Stimulated activated effector memory CD8-positive, alpha-beta T cell treated with anti-CD3 and anti-CD28 coated beads, Interleukin-12 subunit alpha, Interleukin-12 subunit beta, amount 100 ng/mL, for 72 hours (primary cell): Measurements from ENCODE around the gene NCEH1.
"Not testable (repeated sequence)": the region's sequence is repeated elsewhere in the genome, so short reads cannot be mapped to it uniquely, and the experiment has no call there.

Experiments used
- ATAC-seq: fragments of 150-1000 bp; cut with Tn5 transposase; 2 replicates; pipeline ENCODE4 v1.10.0; 2021
- DNase-seq, 2 donors: peaks; one replicate each; pipeline ENCODE4 v3.0.0; 2021 to 2022; ENCODE audit warnings: low spot score in 2 of 2
- H3K27ac Mint-ChIP-seq: one replicate; pipeline ENCODE4 v1.8.0; 2022; ENCODE audit warnings: mild to moderate bottlenecking, mixed read lengths
- H3K36me3 Mint-ChIP-seq: one replicate; pipeline ENCODE4 v1.8.0; 2022; ENCODE audit warnings: mild to moderate bottlenecking, mixed read lengths
- H3K4me1 Mint-ChIP-seq: one replicate; pipeline ENCODE4 v1.8.0; 2022; ENCODE audit warnings: mixed read lengths
- H3K4me3 Mint-ChIP-seq: one replicate; pipeline ENCODE4 v1.8.0; 2022; ENCODE audit warnings: mild to moderate bottlenecking, mixed read lengths
- H3K9me3 Mint-ChIP-seq: one replicate; pipeline ENCODE4 v1.8.0; 2022; ENCODE audit warnings: mixed read lengths

The NCEH1 gene

GRCh38 chr3:172710664-172711453, at the start of gene NCEH1:
Gene NCEH1, minus strand, starts transcription at chr3:172711067. Its CDS starts 83 bp downstream, at chr3:172710984.
- peaks cover 25% of the 10 kb centered on the region for H3K4me1 Mint-ChIP-seq
- no peaks in the 10 kb centered on the region for H3K9me3 Mint-ChIP-seq
- peak; percentile 99 for ATAC-seq
- H3K4me3 Mint-ChIP-seq = peak within 1 kb of the TSS; percentile 97
- peak; percentile 52 to 88 for DNase-seq
- peaks cover 11% of the 10 kb centered on the region for H3K36me3 Mint-ChIP-seq
- H3K27ac Mint-ChIP-seq = peak within 1 kb of the TSS; percentile 91

GRCh38 chr3:172760416-172760815, 49.5 kb upstream of the NCEH1 start:
- H3K36me3 Mint-ChIP-seq = peaks cover 88% of the 10 kb centered on the region
- ATAC-seq, H3K9me3 Mint-ChIP-seq, H3K27ac Mint-ChIP-seq, DNase-seq, H3K4me3 Mint-ChIP-seq, H3K4me1 Mint-ChIP-seq: not testable (repeated sequence)

- Mint-ChIP-seq H3K4me1 (peaks cover 23% of the 10 kb centered on the region), H3K9me3 (no peaks in the 10 kb centered on the region), H3K36me3 (peaks cover 48% of the 10 kb centered on the region), H3K27ac (no peak overlapping the region), H3K4me3 (no peak overlapping the region)
- no peak for ATAC-seq
- no peak for DNase-seq
These were observed 42.3 kb upstream of the NCEH1 start for GRCh38 chr3:172753125-172753524.

GRCh38 chr3:172752651-172753050, 41.8 kb upstream of the NCEH1 start:
- no peak for ATAC-seq
- Mint-ChIP-seq H3K27ac (no peak overlapping the region), H3K4me3 (peak overlapping the region; percentile 83), H3K36me3 (peaks cover 43% of the 10 kb centered on the region), H3K9me3 (no peaks in the 10 kb centered on the region), H3K4me1 (peaks cover 23% of the 10 kb centered on the region)
- DNase-seq = no peak

GRCh38 chr3:172751175-172751704, 40.4 kb upstream of the NCEH1 start:
- H3K36me3 Mint-ChIP-seq = peaks cover 32% of the 10 kb centered on the region
- DNase-seq = no peak
- peak overlapping the region; percentile 83 for H3K4me3 Mint-ChIP-seq
- peak overlapping the region; percentile 95 for H3K27ac Mint-ChIP-seq
- ATAC-seq = peak; percentile 3
- H3K4me1 Mint-ChIP-seq = peaks cover 23% of the 10 kb centered on the region
- no peaks in the 10 kb centered on the region for H3K9me3 Mint-ChIP-seq

- ATAC-seq (peak; percentile 99), DNase-seq (peak; percentile 86 to 97)
- Mint-ChIP-seq H3K36me3 (peaks cover 25% of the 10 kb centered on the region), H3K9me3 (no peaks in the 10 kb centered on the region), H3K27ac (peak within 1 kb of the TSS; percentile 95), H3K4me3 (peak within 1 kb of the TSS; percentile 83), H3K4me1 (peaks cover 23% of the 10 kb centered on the region)
These were observed 39.7 kb upstream of the NCEH1 start, which contains the start of gene ECT2 for GRCh38 chr3:172750368-172751174. Gene ECT2, plus strand, starts transcription at chr3:172750726. Its CDS starts 3,805 bp downstream, at chr3:172754531.

- no peaks in the 10 kb centered on the region for H3K9me3 Mint-ChIP-seq
- peak overlapping the region; percentile 95 for H3K27ac Mint-ChIP-seq
- H3K36me3 Mint-ChIP-seq = peaks cover 19% of the 10 kb centered on the region
- peak overlapping the region; percentile 83 for H3K4me3 Mint-ChIP-seq
- DNase-seq = no peak
- H3K4me1 Mint-ChIP-seq = peaks cover 23% of the 10 kb centered on the region
- ATAC-seq = no peak
These were observed 39.2 kb upstream of the NCEH1 start for GRCh38 chr3:172750069-172750367.

GRCh38 chr3:172749230-172749965, 38.5 kb upstream of the NCEH1 start:
- DNase-seq = no peak
- H3K9me3 Mint-ChIP-seq = no peaks in the 10 kb centered on the region
- no peak for ATAC-seq
- peaks cover 23% of the 10 kb centered on the region for H3K4me1 Mint-ChIP-seq
- peak overlapping the region; percentile 83 for H3K4me3 Mint-ChIP-seq
- peaks cover 14% of the 10 kb centered on the region for H3K36me3 Mint-ChIP-seq
- H3K27ac Mint-ChIP-seq = peak overlapping the region; percentile 95

- no peak for DNase-seq
- Mint-ChIP-seq H3K36me3 (peaks cover 12% of the 10 kb centered on the region), H3K4me1 (peaks cover 2% of the 10 kb centered on the region), H3K27ac (no peak overlapping the region), H3K9me3 (no peaks in the 10 kb centered on the region), H3K4me3 (no peak overlapping the region)
- no peak for ATAC-seq
These were observed 35.6 kb upstream of the NCEH1 start for GRCh38 chr3:172746475-172746874.

GRCh38 chr3:172739462-172739861, 28.6 kb upstream of the NCEH1 start:
- Mint-ChIP-seq H3K27ac (no peak overlapping the region), H3K4me3 (no peak overlapping the region), H3K36me3 (no peaks in the 10 kb centered on the region), H3K9me3 (no peaks in the 10 kb centered on the region), H3K4me1 (no peaks in the 10 kb centered on the region)
- ATAC-seq = no peak
- DNase-seq = no peak

GRCh38 chr3:172735014-172735413, 24.1 kb upstream of the NCEH1 start:
- H3K4me3 Mint-ChIP-seq = no peak overlapping the region
- H3K27ac Mint-ChIP-seq = no peak overlapping the region
- no peak for ATAC-seq
- no peak for DNase-seq
- H3K36me3 Mint-ChIP-seq = no peaks in the 10 kb centered on the region
- H3K9me3 Mint-ChIP-seq = no peaks in the 10 kb centered on the region
- H3K4me1 Mint-ChIP-seq = no peaks in the 10 kb centered on the region

- DNase-seq (no peak), ATAC-seq (no peak)
- no peak overlapping the region for H3K27ac Mint-ChIP-seq
- peaks cover 4% of the 10 kb centered on the region for H3K9me3 Mint-ChIP-seq
- no peaks in the 10 kb centered on the region for H3K36me3 Mint-ChIP-seq
- H3K4me1 Mint-ChIP-seq = no peaks in the 10 kb centered on the region
- H3K4me3 Mint-ChIP-seq = no peak overlapping the region
These were observed 15.5 kb upstream of the NCEH1 start for GRCh38 chr3:172726380-172726779.

- not testable (repeated sequence) for H3K4me3 Mint-ChIP-seq, H3K27ac Mint-ChIP-seq
These were observed 11.7 kb upstream of the NCEH1 start for GRCh38 chr3:172722536-172723040.

GRCh38 chr3:172717493-172718088, 6.7 kb upstream of the NCEH1 start:
- H3K4me3 Mint-ChIP-seq = no peak overlapping the region
- no peak overlapping the region for H3K27ac Mint-ChIP-seq
- H3K9me3 Mint-ChIP-seq = no peaks in the 10 kb centered on the region
- H3K4me1 Mint-ChIP-seq = no peaks in the 10 kb centered on the region
- ATAC-seq (peak; percentile 57), DNase-seq (no peak)
- no peaks in the 10 kb centered on the region for H3K36me3 Mint-ChIP-seq

More at GRCh38 chr3:172722536-172723040, 11.7 kb upstream of the NCEH1 start:
- DNase-seq, H3K9me3 Mint-ChIP-seq, H3K4me1 Mint-ChIP-seq, H3K36me3 Mint-ChIP-seq, ATAC-seq: not testable (repeated sequence)
